GM13977 (cell line): Measurements from ENCODE around the gene TRMT61A.

Experiments used
- DNase-seq: peaks from one replicate; pipeline ENCODE4 v3.0.0; 2012; ENCODE audit warnings: low spot score
- CTCF ChIP-seq: IDR thresholded peaks from 2 replicates; pipeline ENCODE4 v1.5.1; 2012; ENCODE audit warnings: mild to moderate bottlenecking, control low read depth; ENCODE audit not compliant: insufficient read depth; ENCODE audit errors: extremely low read depth, missing control alignments
- in situ Hi-C: fragments of 300-500 bp; cut with MboI; formaldehyde crosslinking; loops from one replicate; pipeline ENCODE4 v1.12.0; 2022; ENCODE audit warnings: low sequenced_read_pairs, low pct_unique_long_range_greater_than_20kb, mixed read lengths, inconsistent platforms; ENCODE audit not compliant: unreplicated experiment

TRMT61A gene

DNA sequence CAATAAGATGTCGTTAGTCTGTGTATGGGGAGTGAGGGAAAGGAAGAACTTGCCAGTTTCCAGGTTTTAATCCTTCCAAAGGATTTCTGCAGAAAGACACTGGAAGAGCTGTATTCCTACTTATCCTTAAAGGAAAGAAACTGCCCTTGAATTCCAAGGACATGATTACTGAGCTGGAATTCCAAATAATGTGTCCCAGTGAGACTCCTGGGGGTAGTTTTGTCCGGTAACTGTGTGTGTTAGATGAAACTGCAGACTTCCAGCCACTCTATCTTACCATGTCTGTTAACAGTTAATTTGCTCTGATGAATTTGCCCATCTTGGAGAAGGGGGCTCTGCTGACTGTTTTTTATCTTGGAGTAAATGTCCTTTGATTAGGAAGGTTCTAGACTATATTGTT is 39.4 kb upstream of the TRMT61A start:
- no peak for TF ChIP-seq CTCF

DNA sequence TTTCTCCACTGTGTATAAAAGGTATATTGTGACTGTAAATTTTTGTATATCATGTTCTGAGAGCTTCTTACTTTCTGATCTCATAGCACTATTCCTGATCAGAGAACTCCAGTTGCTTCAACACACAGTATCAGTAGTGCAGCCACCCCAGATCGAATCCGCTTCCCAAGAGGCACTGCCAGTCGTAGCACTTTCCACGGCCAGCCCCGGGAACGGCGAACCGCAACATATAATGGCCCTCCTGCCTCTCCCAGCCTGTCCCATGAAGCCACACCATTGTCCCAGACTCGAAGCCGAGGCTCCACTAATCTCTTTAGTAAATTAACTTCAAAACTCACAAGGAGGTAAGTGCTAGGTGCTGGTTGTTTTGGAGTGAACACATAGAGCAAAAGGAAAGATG is 37.3 kb upstream of the TRMT61A start:
- TF ChIP-seq CTCF: no peak
- in situ Hi-C loops: no loop called here

More for the DNA sequence above, 39.4 kb upstream of the TRMT61A start:
- DNase-seq: no peak
- in situ Hi-C loops: no loop called here

GRCh38 chr14:103492156-103492925 is 36.7 kb upstream of the TRMT61A start:
- no peak for TF ChIP-seq CTCF
- in situ Hi-C loops: no loop called here
- no peak for DNase-seq

More for the DNA sequence above, 37.3 kb upstream of the TRMT61A start:
- no peak for DNase-seq

DNA sequence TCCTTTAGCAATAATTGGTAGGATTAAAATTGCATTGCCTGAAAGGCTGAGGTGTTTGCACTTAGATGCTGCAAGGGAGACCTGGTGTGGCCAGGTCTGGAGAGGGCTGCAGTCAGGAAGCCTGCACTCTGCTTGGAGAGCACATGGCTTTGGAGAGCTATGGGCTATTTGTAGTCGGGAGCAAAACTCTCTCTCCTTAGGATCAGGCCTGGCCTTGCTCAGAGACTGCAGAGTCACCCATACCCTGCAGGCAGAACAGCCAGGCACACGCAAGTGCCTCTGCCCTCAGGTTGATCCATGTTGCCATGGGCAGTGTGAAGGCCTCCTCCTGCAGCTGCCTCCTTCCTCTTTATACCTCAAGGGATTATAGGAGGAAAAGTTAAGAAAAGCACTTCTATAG is 33.1 kb upstream of the TRMT61A start:
- no peak for TF ChIP-seq CTCF
- DNase-seq: no peak
- in situ Hi-C loops: no loop called here

- in situ Hi-C loops: no loop called here
- DNase-seq: no peak
- no peak for TF ChIP-seq CTCF
These were observed 32.2 kb upstream of the TRMT61A start for GRCh38 chr14:103496776-103497175.

GRCh38 chr14:103499709-103500108 is 29.3 kb upstream of the TRMT61A start:
- no peak for TF ChIP-seq CTCF
- DNase-seq: no peak
- in situ Hi-C loops: loop anchor here (10.0 kb wide), 1 partner anchor 55 kb away; no protein-coding TSS in a partner anchor
